Panc1 (cell line): ENCODE data around the gene CYP4V2. TPM values are rescaled to one million over a fixed set of nuclear protein-coding genes. Genes with fewer than 3 reads are reported as not detected.

Experiments used
- ATAC-seq: fragments of 200-7000 bp; cut with Tn5 transposase; 2 replicates; pipeline ENCODE4 v1.9.1; 2020; ENCODE audit warnings: mild to moderate bottlenecking, moderate library complexity
- BruUV-seq: library from RNA; stranded (reverse); fragments of 400-500 nt; replicated peaks from 2 replicates; lab custom pipeline; 2021; lab: Mats Ljungman, UMichigan
- CTCF ChIA-PET: fragments of 300-600 bp; sonication (Branson Sonifier 250); formaldehyde crosslinking; loops from one replicate; lab custom pipeline; 2022; ENCODE audit warnings: antibody characterized with exemption; lab: Charles Lee
- POLR2A ChIA-PET: fragments of 300-600 bp; sonication (Branson Sonifier 250); formaldehyde crosslinking; loops from one replicate; lab custom pipeline; 2022; ENCODE audit warnings: antibody characterized with exemption; lab: Charles Lee
- DNase-seq: peaks from one replicate; pipeline ENCODE4 v3.0.0-alpha.2; 2010; ENCODE audit warnings: low read depth, low spot score
- H3K27ac ChIP-seq: 2 replicates; pipeline ENCODE4 v1.5.1; 2011; ENCODE audit warnings: mild to moderate bottlenecking, low read length, inconsistent platforms
- H3K27me3 ChIP-seq: fragments of 200-500 bp; sonication (Bioruptor generic); 2 replicates; pipeline ENCODE4 v1.6.0; 2014; ENCODE audit warnings: low read length, inconsistent platforms; ENCODE audit not compliant: control insufficient read depth, insufficient read depth
- H3K36me3 ChIP-seq: fragments of 200-500 bp; sonication (Bioruptor generic); 2 replicates; pipeline ENCODE4 v1.5.1; 2014; ENCODE audit warnings: inconsistent platforms, mild to moderate bottlenecking, low read length, moderate library complexity; ENCODE audit not compliant: control insufficient read depth, insufficient read depth
- H3K4me1 ChIP-seq: 2 replicates; pipeline ENCODE4 v1.5.1; 2011; ENCODE audit warnings: inconsistent platforms, mild to moderate bottlenecking, low read length, moderate library complexity; ENCODE audit not compliant: control insufficient read depth, insufficient read depth
- H3K4me3 ChIP-seq, 2 experiments: 2 replicates each; pipeline ENCODE4 v1.5.1; 2011 to 2012; ENCODE audit warnings: low read depth in 2 of 2, low read length in 2 of 2, mild to moderate bottlenecking in 2 of 2, inconsistent platforms in 1 of 2, moderate library complexity in 1 of 2
- H3K9me3 ChIP-seq: fragments of 200-500 bp; sonication (Bioruptor generic); 2 replicates; pipeline ENCODE4 v1.5.1; 2014; ENCODE audit warnings: low read depth, mild to moderate bottlenecking, inconsistent platforms, low read length, moderate library complexity; ENCODE audit not compliant: control insufficient read depth, insufficient read depth
- POLR2AphosphoS5 ChIP-seq: IDR thresholded peaks from 2 replicates; pipeline ENCODE4 v1.6.1; 2012; ENCODE audit warnings: mild to moderate bottlenecking, low read depth, low read length, moderate library complexity
- SIN3A ChIP-seq: IDR thresholded peaks from 2 replicates; pipeline ENCODE4 v1.6.1; 2012; ENCODE audit warnings: low read depth, mild to moderate bottlenecking, low read length, moderate library complexity, borderline replicate concordance; ENCODE audit not compliant: insufficient read depth
- TCF7L2 ChIP-seq: IDR thresholded peaks from 2 replicates; pipeline ENCODE4 v1.6.1; 2011; ENCODE audit warnings: mild to moderate bottlenecking, low read depth, low read length, inconsistent platforms
- in situ Hi-C: cut with HindIII; loops from 2 replicates; pipeline ENCODE4 v1.10.0; 2016; ENCODE audit warnings: low sequenced_read_pairs, low pct_unique_long_range_greater_than_20kb
- intact Hi-C: fragments of 100-400 bp; cut with micrococcal nuclease; formaldehyde crosslinking; loops from one replicate; pipeline ENCODE4 v1.10.0; 2022; ENCODE audit not compliant: unreplicated experiment
- total RNA-seq: library from RNA; stranded (reverse); gene quantifications from one replicate; pipeline ENCODE4 v1.2.1, GENCODE V29; 2021; ENCODE audit not compliant: unreplicated experiment
- TF ChIP-seq, protein P1 (sequence below): fragments of 450-650 bp; IDR thresholded peaks from 2 replicates; pipeline ENCODE4 v1.5.1; 2017; ENCODE audit warnings: mild to moderate bottlenecking
- TF ChIP-seq, protein P2 (sequence below), 2 experiments: IDR thresholded peaks; 2 replicates each; pipeline ENCODE4 v1.6.1; 2011 to 2012; ENCODE audit warnings: low read depth in 2 of 2, control low read depth in 1 of 2, low read length in 1 of 2, mild to moderate bottlenecking in 1 of 2, moderate library complexity in 1 of 2; ENCODE audit not compliant: insufficient read depth in 1 of 2

CYP4V2 gene
- total RNA-seq, 1 experiment from 2014 or later: 1.1 TPM

GRCh38 chr4:186196063-186196462, 4.7 kb downstream of the CYP4V2 start:
- in situ Hi-C loops: no loop called here
- no peaks in the 10 kb centered on the region for H3K36me3 ChIP-seq
- TF ChIP-seq SIN3A (no peak), TCF7L2 (no peak), POLR2AphosphoS5 (no peak)
- TF ChIP-seq, protein P1, sequence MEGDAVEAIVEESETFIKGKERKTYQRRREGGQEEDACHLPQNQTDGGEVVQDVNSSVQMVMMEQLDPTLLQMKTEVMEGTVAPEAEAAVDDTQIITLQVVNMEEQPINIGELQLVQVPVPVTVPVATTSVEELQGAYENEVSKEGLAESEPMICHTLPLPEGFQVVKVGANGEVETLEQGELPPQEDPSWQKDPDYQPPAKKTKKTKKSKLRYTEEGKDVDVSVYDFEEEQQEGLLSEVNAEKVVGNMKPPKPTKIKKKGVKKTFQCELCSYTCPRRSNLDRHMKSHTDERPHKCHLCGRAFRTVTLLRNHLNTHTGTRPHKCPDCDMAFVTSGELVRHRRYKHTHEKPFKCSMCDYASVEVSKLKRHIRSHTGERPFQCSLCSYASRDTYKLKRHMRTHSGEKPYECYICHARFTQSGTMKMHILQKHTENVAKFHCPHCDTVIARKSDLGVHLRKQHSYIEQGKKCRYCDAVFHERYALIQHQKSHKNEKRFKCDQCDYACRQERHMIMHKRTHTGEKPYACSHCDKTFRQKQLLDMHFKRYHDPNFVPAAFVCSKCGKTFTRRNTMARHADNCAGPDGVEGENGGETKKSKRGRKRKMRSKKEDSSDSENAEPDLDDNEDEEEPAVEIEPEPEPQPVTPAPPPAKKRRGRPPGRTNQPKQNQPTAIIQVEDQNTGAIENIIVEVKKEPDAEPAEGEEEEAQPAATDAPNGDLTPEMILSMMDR: no peak
- TF ChIP-seq, protein P2, sequence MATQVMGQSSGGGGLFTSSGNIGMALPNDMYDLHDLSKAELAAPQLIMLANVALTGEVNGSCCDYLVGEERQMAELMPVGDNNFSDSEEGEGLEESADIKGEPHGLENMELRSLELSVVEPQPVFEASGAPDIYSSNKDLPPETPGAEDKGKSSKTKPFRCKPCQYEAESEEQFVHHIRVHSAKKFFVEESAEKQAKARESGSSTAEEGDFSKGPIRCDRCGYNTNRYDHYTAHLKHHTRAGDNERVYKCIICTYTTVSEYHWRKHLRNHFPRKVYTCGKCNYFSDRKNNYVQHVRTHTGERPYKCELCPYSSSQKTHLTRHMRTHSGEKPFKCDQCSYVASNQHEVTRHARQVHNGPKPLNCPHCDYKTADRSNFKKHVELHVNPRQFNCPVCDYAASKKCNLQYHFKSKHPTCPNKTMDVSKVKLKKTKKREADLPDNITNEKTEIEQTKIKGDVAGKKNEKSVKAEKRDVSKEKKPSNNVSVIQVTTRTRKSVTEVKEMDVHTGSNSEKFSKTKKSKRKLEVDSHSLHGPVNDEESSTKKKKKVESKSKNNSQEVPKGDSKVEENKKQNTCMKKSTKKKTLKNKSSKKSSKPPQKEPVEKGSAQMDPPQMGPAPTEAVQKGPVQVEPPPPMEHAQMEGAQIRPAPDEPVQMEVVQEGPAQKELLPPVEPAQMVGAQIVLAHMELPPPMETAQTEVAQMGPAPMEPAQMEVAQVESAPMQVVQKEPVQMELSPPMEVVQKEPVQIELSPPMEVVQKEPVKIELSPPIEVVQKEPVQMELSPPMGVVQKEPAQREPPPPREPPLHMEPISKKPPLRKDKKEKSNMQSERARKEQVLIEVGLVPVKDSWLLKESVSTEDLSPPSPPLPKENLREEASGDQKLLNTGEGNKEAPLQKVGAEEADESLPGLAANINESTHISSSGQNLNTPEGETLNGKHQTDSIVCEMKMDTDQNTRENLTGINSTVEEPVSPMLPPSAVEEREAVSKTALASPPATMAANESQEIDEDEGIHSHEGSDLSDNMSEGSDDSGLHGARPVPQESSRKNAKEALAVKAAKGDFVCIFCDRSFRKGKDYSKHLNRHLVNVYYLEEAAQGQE (IDR thresholded peaks at IDR 0.05; ENCODE audit: insufficient read depth in 1 of 2, low read depth in 2 of 2, low read length in 1 of 2): no peak
- ChIA-PET CTCF (no interaction called here), POLR2A (no interaction called here)
- no peaks in the 10 kb centered on the region; the same call in 1 of the 2 replicates for H3K4me1 ChIP-seq
- BruUV-seq: no TSS peak
- DNase-seq: no peak
- intact Hi-C loops: no loop called here
- no peak for ATAC-seq
- no peaks in the 10 kb centered on the region for H3K9me3 ChIP-seq
- H3K27ac ChIP-seq: no peak overlapping the region
- no peak overlapping the region for H3K4me3 ChIP-seq
- no peaks in the 10 kb centered on the region for H3K27me3 ChIP-seq

DNA sequence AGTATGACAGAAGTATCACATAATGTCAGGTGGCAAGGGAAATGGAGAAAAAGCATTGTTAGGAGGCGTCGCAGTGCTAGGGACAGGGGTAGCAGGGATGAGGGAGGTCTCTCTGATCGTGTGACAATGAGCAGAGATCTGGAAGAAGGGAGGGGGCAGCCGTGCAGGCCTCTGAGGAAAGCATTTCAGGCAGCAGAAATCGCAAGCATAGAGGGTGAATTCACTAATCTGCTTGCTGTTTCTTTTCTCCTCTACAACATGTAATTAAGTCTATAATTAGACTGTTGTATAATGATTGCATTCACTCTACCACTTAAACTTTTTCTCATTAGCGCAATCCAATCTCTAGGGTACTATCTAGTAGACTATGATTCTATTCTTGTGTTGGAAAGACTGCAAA, 9.1 kb downstream of the CYP4V2 start:
- POLR2A ChIA-PET: no interaction called here
- in situ Hi-C loops (no loop called here), intact Hi-C loops (no loop called here)
- H3K27me3 ChIP-seq: no peaks in the 10 kb centered on the region
- no peak for TF ChIP-seq TCF7L2
- no peak for TF ChIP-seq POLR2AphosphoS5
- TF ChIP-seq, protein P1: no peak
- TF ChIP-seq SIN3A: no peak
- TF ChIP-seq, protein P2 (IDR thresholded peaks at IDR 0.05; ENCODE audit: insufficient read depth in 1 of 2, low read depth in 2 of 2, low read length in 1 of 2): no peak
- CTCF ChIA-PET: no interaction called here
- H3K36me3 ChIP-seq: no peaks in the 10 kb centered on the region
- DNase-seq (no peak), ATAC-seq (no peak)
- no peaks in the 10 kb centered on the region for H3K9me3 ChIP-seq
- no TSS peak for BruUV-seq
- H3K27ac ChIP-seq: no peak overlapping the region
- H3K4me3 ChIP-seq: no peak overlapping the region
- H3K4me1 ChIP-seq: no peaks in the 10 kb centered on the region
